ENCODE results near the gene NELL1. TPM values are rescaled to one million over a fixed set of nuclear protein-coding genes. Genes with fewer than 3 reads are reported as not detected.
"Not testable (repeated sequence)": the region's sequence is repeated elsewhere in the genome, so short reads cannot be mapped to it uniquely, and the experiment has no call there.

NELL1 gene
- total RNA-seq, 6 experiments from 2014 or later: not detected

GRCh38 chr11:21268036-21268435, 598.6 kb downstream of the NELL1 start:
- no peaks in the 10 kb centered on the region for H3K4me1 ChIP-seq
- 18% methylated on average over 2 of the region's 2 CpGs for WGBS (ENCODE audit: insufficient coverage, low coverage, low lambda C conversion rate, missing lambda C conversion rate)
- no peak for DNase-seq
- no peaks in the 10 kb centered on the region for H3K9me3 ChIP-seq
- no peak for ATAC-seq
- no peaks in the 10 kb centered on the region for H3K27me3 ChIP-seq
- no peak overlapping the region for H3K27ac ChIP-seq
- no peak for TF ChIP-seq POLR2A (IDR thresholded peaks at IDR 0.05)
- TF ChIP-seq CTCF (IDR thresholded peaks at IDR 0.05): no peak
- no peak overlapping the region for H3K4me3 ChIP-seq
- H3K36me3 ChIP-seq: no peaks in the 10 kb centered on the region
- intact Hi-C loops (cut with DNase I): no loop called here

- H3K27me3 ChIP-seq; H3K9me3 ChIP-seq; H3K27ac ChIP-seq; H3K4me3 ChIP-seq; H3K4me1 ChIP-seq; H3K36me3 ChIP-seq; DNase-seq; intact Hi-C loops (cut with DNase I); ATAC-seq: not testable (repeated sequence)
- WGBS (ENCODE audit: insufficient coverage, low coverage, low lambda C conversion rate, missing lambda C conversion rate): 61% methylated on average over 3 of the region's 6 CpGs
Observed at GRCh38 chr11:21272139-21272538, 602.8 kb downstream of the NELL1 start.

GRCh38 chr11:21278840-21279239, 609.5 kb downstream of the NELL1 start:
- no peak overlapping the region for H3K4me3 ChIP-seq
- H3K36me3 ChIP-seq: no peaks in the 10 kb centered on the region
- 33% methylated on average over 1 of the region's 1 CpG for WGBS (ENCODE audit: insufficient coverage, low coverage, low lambda C conversion rate, missing lambda C conversion rate)
- no peak overlapping the region for H3K27ac ChIP-seq
- ATAC-seq: no peak
- no peaks in the 10 kb centered on the region for H3K27me3 ChIP-seq
- TF ChIP-seq POLR2A (IDR thresholded peaks at IDR 0.05) (no peak), CTCF (IDR thresholded peaks at IDR 0.05) (no peak)
- DNase-seq: no peak
- no peaks in the 10 kb centered on the region for H3K9me3 ChIP-seq
- H3K4me1 ChIP-seq: no peaks in the 10 kb centered on the region
- intact Hi-C loops (cut with DNase I): no loop called here

- Histone ChIP-seq H3K27me3 (no peaks in the 10 kb centered on the region), H3K9me3 (no peaks in the 10 kb centered on the region), H3K27ac (no peak overlapping the region), H3K4me3 (no peak overlapping the region), H3K36me3 (no peaks in the 10 kb centered on the region), H3K4me1 (no peaks in the 10 kb centered on the region)
- no peak for DNase-seq
- TF ChIP-seq CTCF (IDR thresholded peaks at IDR 0.05) (no peak), POLR2A (IDR thresholded peaks at IDR 0.05) (no peak)
- intact Hi-C loops (cut with DNase I): no loop called here
- 7% methylated on average over 2 of the region's 2 CpGs for WGBS (ENCODE audit: insufficient coverage, low coverage, low lambda C conversion rate, missing lambda C conversion rate)
- no peak for ATAC-seq
Observed at GRCh38 chr11:21285104-21285503, 615.7 kb downstream of the NELL1 start.

GRCh38 chr11:21289686-21290085, 620.3 kb downstream of the NELL1 start:
- 42% methylated on average over 2 of the region's 4 CpGs for WGBS (ENCODE audit: insufficient coverage, low coverage, low lambda C conversion rate, missing lambda C conversion rate)
- DNase-seq: no peak
- TF ChIP-seq CTCF (IDR thresholded peaks at IDR 0.05): no peak
- no peak for TF ChIP-seq POLR2A (IDR thresholded peaks at IDR 0.05)
- no peak overlapping the region for H3K4me3 ChIP-seq
- H3K4me1 ChIP-seq: no peaks in the 10 kb centered on the region
- intact Hi-C loops (cut with DNase I): no loop called here
- ATAC-seq: no peak
- no peaks in the 10 kb centered on the region for H3K27me3 ChIP-seq
- H3K36me3 ChIP-seq: no peaks in the 10 kb centered on the region
- no peak overlapping the region for H3K27ac ChIP-seq
- no peaks in the 10 kb centered on the region for H3K9me3 ChIP-seq
